GM19468 (cell line): ENCODE measurements around the gene GAS7.
"Not testable (repeated sequence)": the region's sequence is repeated elsewhere in the genome, so short reads cannot be mapped to it uniquely, and the experiment has no call there.

Experiments
- ATAC-seq: cut with Tn5 transposase; IDR thresholded peaks from one replicate; pipeline ENCODE4 v1.9.1; 2021; ENCODE audit warnings: mild to moderate bottlenecking, moderate library complexity, moderate number of reproducible peaks; ENCODE audit not compliant: unreplicated experiment; ENCODE audit errors: extremely low read depth

GAS7 gene

GRCh38 chr17:9929871-9930270 is 268.5 kb downstream of the GAS7 start:
- no peak for ATAC-seq

GRCh38 chr17:9928601-9929333 is 269.6 kb downstream of the GAS7 start:
- ATAC-seq = no peak

DNA sequence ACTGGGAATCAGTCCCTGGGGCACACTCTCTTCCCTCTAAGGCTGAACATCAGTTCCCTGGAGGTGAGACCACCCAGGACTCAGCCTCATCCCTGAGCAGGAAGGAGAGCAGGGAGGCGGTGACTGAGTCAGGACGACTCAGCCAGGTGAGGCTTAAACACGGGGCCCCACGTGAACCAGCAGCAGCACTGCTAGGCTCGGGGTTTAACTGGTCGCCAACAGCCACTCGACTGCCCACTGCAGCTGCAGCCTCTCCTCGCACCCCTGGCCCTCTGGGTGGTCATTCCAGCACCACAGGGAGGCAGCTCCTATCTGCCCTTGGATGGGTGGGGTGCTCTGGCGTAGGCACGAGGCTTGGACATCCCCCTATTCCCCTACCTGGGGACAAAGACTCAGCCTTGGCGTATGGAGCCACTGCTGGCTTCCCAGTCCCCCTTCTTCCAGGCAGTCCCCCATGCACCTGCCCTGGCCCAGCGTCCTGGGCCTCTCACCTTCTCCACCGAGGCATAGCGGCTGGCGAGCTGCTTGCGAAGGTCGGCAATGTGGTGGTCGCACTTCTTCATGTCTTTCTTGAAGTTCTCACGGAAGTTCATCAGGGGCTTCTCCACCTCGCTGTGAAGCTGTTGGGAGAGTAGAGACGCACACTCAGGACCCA is 272.1 kb downstream of the GAS7 start:
- no peak for ATAC-seq

DNA sequence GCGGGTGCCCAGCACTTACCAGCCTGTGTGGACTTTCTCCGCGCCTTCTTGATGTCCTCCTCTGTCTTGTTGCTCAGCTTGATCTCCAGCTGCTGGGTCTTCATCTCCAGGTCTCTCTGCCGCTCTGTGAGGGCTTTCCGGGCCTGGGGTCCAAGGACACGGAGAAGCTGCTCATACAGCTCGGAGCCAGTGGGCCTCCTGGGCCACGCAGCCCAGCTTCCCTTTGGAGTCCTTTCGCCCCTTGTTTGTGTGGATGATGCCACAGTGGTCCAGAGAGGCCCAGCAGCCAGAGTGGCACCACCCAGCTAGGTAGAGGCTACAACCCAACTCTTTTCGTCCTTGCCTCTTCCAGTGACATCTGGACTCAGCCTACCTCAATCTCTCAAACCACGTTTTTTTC is 272.9 kb downstream of the GAS7 start:
- no peak for ATAC-seq

- ATAC-seq = no peak
Measured at GRCh38 chr17:9924735-9925191, 273.6 kb downstream of the GAS7 start.

GRCh38 chr17:9922012-9922848 is 276.2 kb downstream of the GAS7 start:
- ATAC-seq = no peak

- ATAC-seq = not testable (repeated sequence)
Measured at GRCh38 chr17:9921216-9921615, 277.2 kb downstream of the GAS7 start.

DNA sequence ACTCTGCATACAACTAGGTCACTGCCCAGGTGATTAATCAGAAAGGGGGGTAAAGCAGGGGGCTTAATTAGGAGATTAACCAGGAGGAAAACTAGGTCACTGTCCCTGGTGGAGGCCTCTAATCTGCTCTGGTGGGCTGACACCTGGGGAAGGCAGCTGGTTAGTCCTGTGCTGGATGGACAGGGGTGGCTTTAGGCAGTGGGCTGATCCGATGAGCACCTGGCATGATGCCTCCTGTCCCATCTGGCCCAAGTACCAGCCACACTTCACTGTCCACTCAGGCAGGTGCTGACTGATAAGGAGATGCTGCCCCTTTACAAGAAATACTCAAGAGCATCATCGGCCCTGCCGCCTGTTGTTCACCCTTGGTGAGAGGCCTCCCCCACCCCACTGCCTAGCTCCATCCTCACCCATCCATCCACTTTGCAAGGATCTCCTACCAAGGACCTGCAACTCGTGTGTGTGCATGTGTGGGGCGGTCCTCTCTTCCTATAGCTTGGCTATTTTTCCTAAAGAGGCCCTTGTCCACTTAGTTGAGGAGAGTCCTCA is 279.5 kb downstream of the GAS7 start:
- ATAC-seq = no peak

GRCh38 chr17:9918352-9918751 is 280.1 kb downstream of the GAS7 start:
- ATAC-seq = no peak

GRCh38 chr17:9917801-9918200 is 280.6 kb downstream of the GAS7 start:
- no peak for ATAC-seq

DNA sequence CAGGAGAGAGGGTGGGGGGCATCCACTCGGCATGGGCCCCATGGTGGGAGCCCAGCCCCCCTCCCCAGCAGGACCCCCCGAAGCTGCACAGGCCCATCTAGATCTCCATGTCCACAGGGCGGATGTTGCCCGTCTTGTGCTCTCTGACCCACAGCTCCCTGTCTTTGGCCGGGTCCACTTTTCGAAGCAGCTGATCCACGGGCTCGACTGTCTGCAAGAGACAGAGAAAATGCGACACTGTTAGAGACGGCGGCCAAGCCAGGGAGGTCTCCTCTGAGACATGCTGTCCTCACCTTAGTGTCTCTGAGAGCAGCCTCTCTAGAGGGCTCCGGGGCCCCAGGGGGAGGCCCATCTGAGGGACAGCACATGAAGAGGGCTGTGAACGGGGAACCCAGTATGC is 281.3 kb downstream of the GAS7 start:
- ATAC-seq = no peak

GRCh38 chr17:9916108-9916507 is 282.3 kb downstream of the GAS7 start:
- no peak for ATAC-seq

DNA sequence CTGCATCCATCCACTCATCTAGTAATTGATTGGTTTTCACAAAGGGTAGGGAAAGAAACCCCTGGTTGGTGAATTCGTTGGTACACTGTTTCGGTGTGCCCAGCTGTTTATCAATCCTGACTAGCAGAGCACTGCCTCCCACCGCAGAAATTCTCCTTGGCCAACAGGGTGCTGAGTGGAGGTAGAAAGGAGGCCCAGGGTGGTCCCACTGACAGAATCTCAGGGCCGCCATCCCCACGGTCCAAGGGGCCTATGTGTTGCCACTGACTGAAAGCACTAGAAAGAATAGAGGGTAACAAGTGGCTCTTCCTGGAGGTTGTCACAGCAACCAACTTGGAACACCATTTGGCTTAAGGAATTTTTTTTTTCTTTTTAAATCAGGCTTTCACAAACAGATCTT is 284.9 kb downstream of the GAS7 start:
- no peak for ATAC-seq

GRCh38 chr17:9912121-9913099 is 286.0 kb downstream of the GAS7 start:
- no peak for ATAC-seq

GRCh38 chr17:9911089-9911488 is 287.3 kb downstream of the GAS7 start:
- no peak for ATAC-seq

DNA sequence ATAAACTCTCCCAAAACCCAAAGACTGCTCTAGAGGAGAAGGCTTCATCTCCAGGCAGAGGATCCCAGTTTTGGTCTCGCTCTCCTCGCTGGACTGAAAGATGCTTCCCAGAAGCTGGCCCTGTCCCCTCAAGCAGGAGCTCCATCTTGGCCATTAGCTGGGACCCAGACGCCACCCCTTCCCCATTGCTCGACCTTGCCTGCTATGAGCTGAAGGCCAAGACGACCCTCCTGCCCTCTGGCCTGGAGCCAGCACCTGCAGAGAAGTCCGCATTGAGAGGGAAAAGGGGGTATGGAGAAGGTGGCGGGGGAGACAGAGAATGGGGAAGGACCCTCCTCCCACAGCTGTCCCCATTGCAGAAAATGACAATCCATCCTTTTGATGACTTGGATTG is 289.8 kb downstream of the GAS7 start:
- no peak for ATAC-seq

DNA sequence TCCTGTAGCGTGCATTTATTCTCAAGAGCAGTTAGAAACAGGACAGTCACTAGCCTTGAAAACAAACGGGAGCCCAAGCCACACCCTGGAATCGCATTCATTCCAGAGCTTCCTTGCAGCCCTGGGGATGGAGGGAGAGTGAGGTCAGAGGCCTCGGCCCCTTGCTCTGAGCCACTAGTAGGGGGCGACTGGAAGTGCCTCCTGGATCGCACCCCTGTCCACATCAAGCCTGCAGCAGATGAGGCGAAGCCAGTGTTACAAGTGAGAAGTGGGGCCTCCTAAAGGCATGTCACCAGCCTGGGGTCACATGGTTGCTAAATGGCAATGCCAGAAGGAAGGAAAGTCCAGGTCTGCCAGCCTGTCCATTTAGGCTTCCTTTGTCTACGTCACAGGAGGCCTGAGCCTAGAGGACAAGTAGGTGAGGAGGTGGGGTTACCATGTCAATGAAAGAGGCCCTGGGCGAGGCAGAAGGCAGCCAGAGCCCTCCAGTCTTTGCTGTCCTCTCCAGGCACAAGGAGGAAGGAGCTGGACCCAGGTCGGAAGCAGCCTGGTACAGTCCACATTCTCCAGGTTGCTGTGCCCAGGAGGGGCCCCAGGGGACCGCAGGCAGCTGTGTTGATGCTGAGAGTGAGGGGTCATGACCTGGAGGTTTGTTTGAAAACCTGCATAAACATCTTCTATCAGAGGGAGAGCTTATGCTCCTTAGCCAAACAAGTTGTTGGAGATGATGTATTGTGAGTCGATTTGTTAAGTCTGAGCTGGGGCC is 290.3 kb downstream of the GAS7 start:
- no peak for ATAC-seq

DNA sequence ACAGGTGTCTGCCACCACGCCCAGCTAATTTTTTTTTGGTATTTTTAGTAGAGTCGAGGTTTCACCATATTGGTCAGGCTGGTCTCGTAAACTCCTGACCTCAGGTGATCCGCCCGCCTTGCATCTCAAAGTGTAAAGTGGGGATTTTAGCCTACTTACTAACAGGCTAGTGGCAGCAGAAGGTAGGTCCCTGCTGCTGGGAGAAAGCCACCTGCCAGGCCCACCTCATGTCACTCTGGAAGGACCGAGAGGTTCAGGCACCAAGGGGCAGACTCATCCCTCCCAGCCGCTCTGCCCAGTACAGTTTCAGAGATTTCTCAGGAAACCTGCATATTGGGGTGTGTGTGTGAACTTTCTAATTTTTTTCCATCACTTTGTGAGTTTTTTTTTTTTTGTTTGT is 291.3 kb downstream of the GAS7 start:
- no peak for ATAC-seq

DNA sequence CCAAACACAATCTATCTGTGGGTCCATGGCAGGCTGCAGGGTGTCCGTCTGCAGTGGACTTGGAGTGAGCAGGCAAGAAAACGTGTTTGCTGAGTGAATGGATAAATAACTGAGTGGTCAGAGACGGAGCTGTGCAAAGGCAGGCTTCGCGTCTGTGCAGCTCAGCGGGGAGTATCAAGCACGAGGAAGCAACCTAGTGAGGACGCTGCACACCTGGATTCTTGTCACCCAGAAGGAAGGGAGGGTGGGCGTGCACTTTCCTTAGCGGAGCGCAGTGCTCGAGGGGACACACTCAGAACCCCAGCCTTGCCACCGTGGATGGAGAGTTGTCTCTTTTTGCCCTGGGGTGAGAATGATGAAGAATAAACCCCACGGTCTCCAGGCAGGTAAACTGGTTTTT is 291.8 kb downstream of the GAS7 start:
- ATAC-seq = no peak
